Measurements from ENCODE around the gene ZEB1.

ZEB1 gene

GRCh38 chr10:31399171-31399570, 80.2 kb downstream of the ZEB1 start:
- no peak for TF ChIP-seq CTCF (IDR thresholded peaks at IDR 0.05; ENCODE audit: low read depth, low read length, poor library complexity, severe bottlenecking)
- TF ChIP-seq EZH2phosphoT487 (IDR thresholded peaks at IDR 0.05; ENCODE audit: borderline replicate concordance, low read length) = no peak
- Histone ChIP-seq H3K4me1 (ENCODE audit: control insufficient read depth, low read length) (no peaks in the 10 kb centered on the region), H3K4me3 (ENCODE audit: low read length) (no peak overlapping the region), H3K27me3 (ENCODE audit: control insufficient read depth, low read length) (no peaks in the 10 kb centered on the region), H3K27ac (ENCODE audit: low read depth, low read length) (no peak overlapping the region), H3K4me2 (ENCODE audit: low read length) (no peak overlapping the region), H4K20me1 (ENCODE audit: control insufficient read depth, insufficient read depth, low read depth, low read length) (no peaks in the 10 kb centered on the region), H3K79me2 (ENCODE audit: control insufficient read depth, low read length) (peaks cover 11% of the 10 kb centered on the region), H3F3A (ENCODE audit: control insufficient read depth, insufficient read depth) (no peaks in the 10 kb centered on the region), H3K9me2 (replicated peaks; ENCODE audit: control insufficient read depth, low read length) (no peaks in the 10 kb centered on the region), H3K36me3 (ENCODE audit: control insufficient read depth, low read length) (no peaks in the 10 kb centered on the region), H3K9me3 (ENCODE audit: control insufficient read depth, insufficient read depth, low read length) (no peaks in the 10 kb centered on the region)

- no peak for TF ChIP-seq CTCF (IDR thresholded peaks at IDR 0.05; ENCODE audit: low read depth, low read length, poor library complexity, severe bottlenecking)
- no peak for TF ChIP-seq EZH2phosphoT487 (IDR thresholded peaks at IDR 0.05; ENCODE audit: borderline replicate concordance, low read length)
- no peaks in the 10 kb centered on the region for H3K36me3 ChIP-seq (ENCODE audit: control insufficient read depth, low read length)
- H3K79me2 ChIP-seq (ENCODE audit: control insufficient read depth, low read length) = peaks cover 13% of the 10 kb centered on the region
- no peaks in the 10 kb centered on the region for H3F3A ChIP-seq (ENCODE audit: control insufficient read depth, insufficient read depth)
- H4K20me1 ChIP-seq (ENCODE audit: control insufficient read depth, insufficient read depth, low read depth, low read length) = no peaks in the 10 kb centered on the region
- H3K9me2 ChIP-seq (replicated peaks; ENCODE audit: control insufficient read depth, low read length) = no peaks in the 10 kb centered on the region
- no peak overlapping the region for H3K4me2 ChIP-seq (ENCODE audit: low read length)
- no peak overlapping the region for H3K27ac ChIP-seq (ENCODE audit: low read depth, low read length)
- no peaks in the 10 kb centered on the region for H3K9me3 ChIP-seq (ENCODE audit: control insufficient read depth, insufficient read depth, low read length)
- H3K27me3 ChIP-seq (ENCODE audit: control insufficient read depth, low read length) = no peaks in the 10 kb centered on the region
- no peak overlapping the region for H3K4me3 ChIP-seq (ENCODE audit: low read length)
- no peaks in the 10 kb centered on the region for H3K4me1 ChIP-seq (ENCODE audit: control insufficient read depth, low read length)
Measured at GRCh38 chr10:31399631-31400030, 80.6 kb downstream of the ZEB1 start.

DNA sequence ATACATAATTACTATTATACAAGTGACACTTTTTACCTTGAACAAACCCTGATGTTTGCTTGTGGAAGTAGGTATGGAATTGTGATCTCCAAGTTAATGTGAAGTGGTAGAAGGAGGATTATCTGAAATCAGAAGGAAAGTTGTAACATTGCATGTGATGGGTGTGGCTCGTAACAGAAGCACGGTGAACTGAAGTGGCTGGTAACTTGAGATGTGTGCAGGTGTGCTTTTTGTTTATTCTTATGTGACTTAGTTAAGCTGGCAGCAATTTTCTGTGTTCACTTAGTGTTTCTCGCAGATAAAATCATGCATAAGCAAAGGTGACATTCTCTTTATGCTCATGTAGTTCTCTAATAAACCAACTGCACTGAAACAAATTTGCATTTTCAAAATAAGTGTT, 82.3 kb downstream of the ZEB1 start:
- Histone ChIP-seq H3K79me2 (ENCODE audit: control insufficient read depth, low read length) (peaks cover 19% of the 10 kb centered on the region), H3K4me2 (ENCODE audit: low read length) (no peak overlapping the region)

More for the DNA sequence above, 82.3 kb downstream of the ZEB1 start:
- H3K4me1 ChIP-seq (ENCODE audit: control insufficient read depth, low read length) = no peaks in the 10 kb centered on the region
- no peak overlapping the region for H3K27ac ChIP-seq (ENCODE audit: low read depth, low read length)
- H3K27me3 ChIP-seq (ENCODE audit: control insufficient read depth, low read length) = no peaks in the 10 kb centered on the region
- H4K20me1 ChIP-seq (ENCODE audit: control insufficient read depth, insufficient read depth, low read depth, low read length) = no peaks in the 10 kb centered on the region
- H3K4me3 ChIP-seq (ENCODE audit: low read length) = no peak overlapping the region
- TF ChIP-seq EZH2phosphoT487 (IDR thresholded peaks at IDR 0.05; ENCODE audit: borderline replicate concordance, low read length) = no peak
- no peak for TF ChIP-seq CTCF (IDR thresholded peaks at IDR 0.05; ENCODE audit: low read depth, low read length, poor library complexity, severe bottlenecking)
- no peaks in the 10 kb centered on the region for H3K36me3 ChIP-seq (ENCODE audit: control insufficient read depth, low read length)
- H3K9me2 ChIP-seq (replicated peaks; ENCODE audit: control insufficient read depth, low read length) = no peaks in the 10 kb centered on the region
- no peaks in the 10 kb centered on the region for H3K9me3 ChIP-seq (ENCODE audit: control insufficient read depth, insufficient read depth, low read length)
- H3F3A ChIP-seq (ENCODE audit: control insufficient read depth, insufficient read depth) = no peaks in the 10 kb centered on the region

Measured in DOHH2 (cell line).